Muscle of arm (tissue), 12 donors: ENCODE results near the gene CCNYL1. TPM values are rescaled to one million over a fixed set of nuclear protein-coding genes. Genes with fewer than 3 reads are reported as not detected.

Source experiments
- DNase-seq: peaks from one replicate; pipeline ENCODE4 v3.0.0-alpha.2; 2013
- polyA plus RNA-seq, 12 donors: library from polyadenylated mRNA; unstranded; fragments of 120-200 nt; gene quantifications; one replicate each; pipeline ENCODE4 v1.2.1, GENCODE V29; 2013; ENCODE audit not compliant: insufficient read length in 12 of 12

Gene CCNYL1
- polyA plus RNA-seq, 12 donors: 8.1 to 17.7 (median 13.0) TPM; not detected in 1

- DNase-seq: no peak
These were observed 54.1 kb downstream of the CCNYL1 start for GRCh38 chr2:207765547-207765946.

DNA sequence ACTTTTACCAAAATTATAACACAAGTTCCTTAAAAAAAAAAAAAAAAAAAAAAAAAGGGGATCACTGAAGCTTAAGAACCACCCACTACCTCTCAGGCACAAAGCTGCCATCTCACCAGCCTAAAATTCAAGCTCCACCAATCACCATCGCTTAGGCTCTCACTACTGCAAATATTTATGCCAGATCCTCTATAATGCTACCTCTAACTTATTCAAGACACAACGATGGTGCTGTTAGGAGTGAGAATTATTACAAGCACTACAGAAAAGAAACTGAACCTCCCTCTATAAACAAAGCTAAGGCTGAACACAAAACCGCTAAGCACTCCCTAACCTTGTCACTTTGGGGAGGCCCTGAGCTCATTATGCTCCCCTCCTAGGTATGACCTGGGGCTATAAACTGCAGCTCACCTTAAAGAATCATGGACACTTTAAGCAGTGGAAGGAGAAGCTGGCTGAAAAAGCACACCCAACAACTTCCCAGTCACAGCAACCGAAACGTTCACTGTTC, 54.7 kb downstream of the CCNYL1 start:
- no peak for DNase-seq

GRCh38 chr2:207766697-207767460, 55.4 kb downstream of the CCNYL1 start:
- DNase-seq: no peak

- DNase-seq: no peak
These were observed 56.2 kb downstream of the CCNYL1 start for GRCh38 chr2:207767461-207768167.

- no peak for DNase-seq
These were observed 56.9 kb downstream of the CCNYL1 start for GRCh38 chr2:207768168-207768865.

- DNase-seq: no peak
These were observed 57.6 kb downstream of the CCNYL1 start for GRCh38 chr2:207768866-207769596.

- no peak for DNase-seq
These were observed 59.4 kb downstream of the CCNYL1 start for GRCh38 chr2:207770602-207771404.

GRCh38 chr2:207771421-207771820, 60.0 kb downstream of the CCNYL1 start:
- no peak for DNase-seq

- no peak for DNase-seq
These were observed 60.8 kb downstream of the CCNYL1 start for GRCh38 chr2:207772081-207772843.

GRCh38 chr2:207772844-207773205, 61.4 kb downstream of the CCNYL1 start:
- DNase-seq: no peak

GRCh38 chr2:207775473-207775872, 64.0 kb downstream of the CCNYL1 start:
- no peak for DNase-seq

DNA sequence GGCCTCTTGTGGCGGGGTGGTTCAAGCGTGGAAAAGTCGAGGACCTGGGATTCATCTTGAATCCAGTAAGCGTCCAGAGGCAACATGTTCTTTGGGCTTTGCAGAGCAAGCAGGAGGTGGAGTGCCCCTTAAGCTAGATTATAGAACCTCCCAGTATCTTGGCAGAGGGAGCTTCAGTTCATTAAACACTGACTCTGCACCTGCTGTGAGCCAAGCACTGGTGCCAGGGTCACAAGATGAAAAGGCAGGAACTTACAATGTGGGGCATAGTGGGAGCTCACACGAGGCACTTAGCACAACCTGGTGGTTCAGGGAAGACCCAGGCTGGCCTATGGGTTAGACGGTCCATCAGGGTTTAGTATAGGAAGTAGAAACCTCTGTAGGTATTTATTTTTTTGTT, 65.7 kb downstream of the CCNYL1 start:
- no peak for DNase-seq

- DNase-seq: no peak
These were observed 67.0 kb downstream of the CCNYL1 start for GRCh38 chr2:207778298-207778882.

- DNase-seq: no peak
These were observed 68.1 kb downstream of the CCNYL1 start for GRCh38 chr2:207779523-207779922.

DNA sequence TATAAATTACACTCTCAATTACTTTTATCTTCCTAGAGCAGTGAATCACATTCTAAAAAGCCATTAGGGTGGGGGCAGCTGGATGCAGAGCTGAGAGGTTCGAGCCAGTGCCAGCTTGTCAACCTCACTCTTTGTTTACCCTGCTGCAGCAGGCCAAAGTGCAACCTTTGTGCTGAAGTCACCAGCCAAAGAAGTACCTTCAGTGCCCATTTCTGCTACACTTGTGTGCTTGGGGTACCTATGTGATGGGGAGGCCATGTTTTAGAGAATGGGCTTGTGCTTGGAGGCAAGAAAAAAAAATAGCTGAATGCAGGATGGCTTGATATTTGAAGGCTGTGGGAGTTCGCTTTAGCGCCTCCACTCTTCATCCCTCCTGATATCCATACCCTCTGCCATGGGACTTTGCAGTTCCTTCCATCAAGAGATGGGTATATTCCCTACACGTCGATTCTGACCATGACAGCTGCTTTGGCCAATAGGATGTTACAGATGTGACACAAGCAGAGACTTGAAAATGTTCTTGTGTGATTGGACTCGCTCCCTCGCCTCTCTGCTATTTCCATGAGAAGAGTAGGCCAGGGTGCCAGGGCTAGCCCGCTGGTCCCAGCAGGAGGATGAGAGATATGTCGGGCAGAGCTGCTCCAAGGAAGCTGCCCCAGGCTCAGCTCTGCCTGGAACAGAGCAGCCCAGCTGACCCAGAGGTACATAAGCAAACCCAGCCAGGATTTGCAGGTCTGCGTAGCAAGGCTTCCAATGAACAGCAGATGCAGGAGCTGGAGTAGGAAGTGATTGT, 71.0 kb downstream of the CCNYL1 start:
- no peak for DNase-seq

GRCh38 chr2:207783514-207783913, 72.1 kb downstream of the CCNYL1 start:
- DNase-seq: no peak

GRCh38 chr2:207784898-207785297, 73.5 kb downstream of the CCNYL1 start:
- DNase-seq: no peak

DNA sequence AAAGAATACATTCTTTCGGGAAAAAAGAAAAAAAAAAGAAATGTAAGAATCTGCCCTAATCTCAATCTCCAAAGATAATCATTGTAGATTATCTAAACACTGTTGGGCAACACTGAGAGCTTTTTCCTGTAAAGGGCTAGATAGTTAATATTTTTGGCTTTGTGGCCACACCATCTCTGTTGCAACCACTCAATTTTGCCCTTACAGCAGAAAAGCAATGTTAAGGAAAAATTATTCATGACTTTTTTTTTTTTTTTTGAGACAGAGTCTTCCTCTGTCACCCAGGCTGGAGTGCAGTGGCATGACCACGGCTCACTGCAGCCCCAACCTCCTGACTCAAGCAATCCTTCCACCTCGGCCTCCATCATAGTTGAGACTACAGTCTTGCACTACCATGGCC, 75.6 kb downstream of the CCNYL1 start:
- no peak for DNase-seq

DNA sequence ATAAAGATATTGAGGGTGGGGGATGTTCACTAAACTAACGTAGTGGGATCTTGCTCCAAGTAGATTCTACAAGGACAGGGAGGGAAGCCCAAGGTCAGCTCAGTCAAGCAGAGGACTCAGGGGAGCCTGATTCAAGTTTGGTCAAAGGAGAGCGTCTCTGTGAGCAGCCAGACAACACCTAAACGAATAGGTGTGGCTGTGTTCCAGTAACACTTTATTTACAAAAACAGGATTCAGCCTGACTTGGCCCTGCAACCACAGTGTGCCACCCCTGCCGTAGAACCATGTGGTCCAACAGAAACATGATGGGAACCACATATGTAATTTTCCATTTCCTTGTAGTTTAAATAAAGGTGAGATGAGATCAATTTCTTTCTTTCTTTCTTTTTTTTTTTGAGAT, 76.4 kb downstream of the CCNYL1 start:
- no peak for DNase-seq
